GM23338 (cell line): Measurements from ENCODE around the gene PCDHGC4. TPM values are rescaled to one million over a fixed set of nuclear protein-coding genes. Genes with fewer than 3 reads are reported as not detected.

Experiments
- ATAC-seq: fragments of 200-7000 bp; cut with Tn5 transposase; 3 replicates; pipeline ENCODE4 v1.9.1; 2020
- DNase-seq: peaks from one replicate; pipeline ENCODE4 v3.0.0-alpha.2; 2015; ENCODE audit warnings: low spot score
- H2AFZ ChIP-seq: fragments of 200-600 bp; sonication (generic); 2 replicates; pipeline ENCODE4 v1.8.0; 2016; ENCODE audit warnings: antibody characterized with exemption, mild to moderate bottlenecking, moderate library complexity
- H3F3A ChIP-seq: fragments of 200-600 bp; sonication (generic); replicated peaks from 2 replicates; pipeline ENCODE4 v1.8.0; 2017; ENCODE audit warnings: antibody characterized with exemption, mixed run types, low read depth
- H3K27ac ChIP-seq: fragments of 200-600 bp; sonication (generic); 2 replicates; pipeline ENCODE4 v1.6.1; 2016; ENCODE audit warnings: low read depth
- H3K27me3 ChIP-seq: fragments of 200-600 bp; sonication (generic); 2 replicates; pipeline ENCODE4 v1.8.0; 2016; ENCODE audit warnings: mild to moderate bottlenecking, mixed run types, moderate library complexity; ENCODE audit not compliant: insufficient read depth
- H3K36me3 ChIP-seq: fragments of 200-600 bp; sonication (generic); 2 replicates; pipeline ENCODE4 v1.8.0; 2016; ENCODE audit warnings: mild to moderate bottlenecking; ENCODE audit not compliant: insufficient read depth
- H3K4me1 ChIP-seq: fragments of 200-600 bp; sonication (generic); 2 replicates; pipeline ENCODE4 v1.8.0; 2016; ENCODE audit warnings: mild to moderate bottlenecking, moderate library complexity; ENCODE audit not compliant: insufficient read depth
- H3K4me2 ChIP-seq: fragments of 200-600 bp; sonication (generic); 2 replicates; pipeline ENCODE4 v1.7.1; 2017; ENCODE audit warnings: mixed run types
- H3K4me3 ChIP-seq: fragments of 200-600 bp; sonication (generic); 2 replicates; pipeline ENCODE4 v1.6.1; 2016; ENCODE audit warnings: mixed run types
- H3K79me2 ChIP-seq: fragments of 200-600 bp; sonication (generic); replicated peaks from 2 replicates; pipeline ENCODE4 v1.8.0; 2017; ENCODE audit warnings: mild to moderate bottlenecking; ENCODE audit not compliant: insufficient read depth
- H3K9me2 ChIP-seq: fragments of 200-600 bp; sonication (generic); 2 replicates; pipeline ENCODE4 v1.8.0; 2017; ENCODE audit not compliant: insufficient read depth
- H4K20me1 ChIP-seq: fragments of 200-600 bp; sonication (generic); replicated peaks from 2 replicates; pipeline ENCODE4 v1.8.0; 2017; ENCODE audit warnings: mild to moderate bottlenecking; ENCODE audit not compliant: insufficient read depth
- H3K27ac Mint-ChIP-seq: 2 replicates; pipeline ENCODE4 v1.8.0; 2020; ENCODE audit warnings: inconsistent platforms, mild to moderate bottlenecking, moderate library complexity, mixed read lengths
- H3K27me3 Mint-ChIP-seq: 3 replicates; pipeline ENCODE4 v1.8.0; 2022; ENCODE audit warnings: low read depth, mild to moderate bottlenecking, moderate library complexity, mixed read lengths, inconsistent platforms; ENCODE audit not compliant: insufficient read depth, poor library complexity
- H3K36me3 Mint-ChIP-seq: 3 replicates; pipeline ENCODE4 v1.8.0; 2021; ENCODE audit warnings: low read depth, mild to moderate bottlenecking, inconsistent platforms, moderate library complexity, mixed read lengths
- H3K4me1 Mint-ChIP-seq: 3 replicates; pipeline ENCODE4 v1.8.0; 2020; ENCODE audit warnings: mild to moderate bottlenecking, inconsistent platforms, mixed read lengths
- H3K4me3 Mint-ChIP-seq: 3 replicates; pipeline ENCODE4 v1.8.0; 2021; ENCODE audit warnings: moderate library complexity, mild to moderate bottlenecking, inconsistent platforms, mixed read lengths
- H3K9me3 Mint-ChIP-seq: 3 replicates; pipeline ENCODE4 v1.8.0; 2020; ENCODE audit warnings: moderate library complexity, mild to moderate bottlenecking, inconsistent platforms, mixed read lengths
- CREB1 ChIP-seq: fragments of 250-450 bp; sonication (Bioruptor Pico); IDR thresholded peaks from 2 replicates; pipeline ENCODE4 v1.5.0; 2020; ENCODE audit warnings: low read depth, mild to moderate bottlenecking, moderate library complexity
- CTCF ChIP-seq, 2 experiments: fragments of 200-600 bp in 1 of 2; sonication (generic) in 1 of 2; conservative IDR thresholded peaks; 2 replicates each; pipeline versions ENCODE4 v1.5.1 to v1.6.1; 2016 to 2017; ENCODE audit warnings: antibody characterized with exemption in 2 of 2, low read depth in 2 of 2, mild to moderate bottlenecking in 2 of 2, moderate library complexity in 1 of 2
- ETS1 ChIP-seq: IDR thresholded peaks from 2 replicates; pipeline ENCODE4 v1.6.1; 2016; ENCODE audit warnings: antibody characterized with exemption
- EZH2 ChIP-seq: fragments of 200-600 bp; sonication (generic); IDR thresholded peaks from one replicate; pipeline ENCODE4 v1.8.0; 2017; ENCODE audit warnings: antibody characterized with exemption, mild to moderate bottlenecking, low read depth; ENCODE audit not compliant: unreplicated experiment
- EZH2phosphoT487 ChIP-seq: fragments of 200-600 bp; sonication (generic); IDR thresholded peaks from one replicate; pipeline ENCODE4 v1.8.1; 2018; ENCODE audit warnings: antibody characterized with exemption; ENCODE audit not compliant: unreplicated experiment
- JUNB ChIP-seq: IDR thresholded peaks from one replicate; pipeline ENCODE4 v1.6.1; 2016; ENCODE audit warnings: antibody characterized with exemption; ENCODE audit not compliant: unreplicated experiment
- NANOG ChIP-seq: IDR thresholded peaks from 2 replicates; pipeline ENCODE4 v1.6.1; 2016; ENCODE audit warnings: antibody characterized with exemption, borderline replicate concordance
- POLR2AphosphoS5 ChIP-seq: IDR thresholded peaks from 2 replicates; pipeline ENCODE4 v1.6.1; 2016; ENCODE audit warnings: antibody characterized with exemption, low read depth
- REST ChIP-seq: IDR thresholded peaks from one replicate; pipeline ENCODE4 v1.6.1; 2018; ENCODE audit warnings: antibody characterized with exemption; ENCODE audit not compliant: unreplicated experiment
- STAT1 ChIP-seq: IDR thresholded peaks from one replicate; pipeline ENCODE4 v1.6.1; 2016; ENCODE audit warnings: antibody characterized with exemption; ENCODE audit not compliant: unreplicated experiment
- ZNF114 ChIP-seq: fragments of 250-450 bp; sonication (Bioruptor Pico); IDR thresholded peaks from 2 replicates; pipeline ENCODE4 v1.5.0; 2020; ENCODE audit warnings: mild to moderate bottlenecking, moderate library complexity
- ZNF331 ChIP-seq: fragments of 250-450 bp; sonication (Bioruptor Pico); IDR thresholded peaks from 2 replicates; pipeline ENCODE4 v1.5.0; 2020; ENCODE audit warnings: low read depth, mild to moderate bottlenecking, moderate library complexity
- ZNF462 ChIP-seq: fragments of 250-450 bp; sonication (Bioruptor Pico); IDR thresholded peaks from 2 replicates; pipeline ENCODE4 v1.5.0; 2020; ENCODE audit warnings: mild to moderate bottlenecking, moderate library complexity
- polyA plus RNA-seq: library from polyadenylated mRNA; unstranded; fragments of >200 nt; fragmentation: Nextera tagmentation; extraction: Ambion mirVana; gene quantifications from 2 replicates; pipeline ENCODE4 v1.2.1, GENCODE V29; 2016
- total RNA-seq: library from RNA; depleted of rRNA; stranded (reverse); fragments of >200 nt; shearing (Covaris generic); gene quantifications from 2 replicates; pipeline ENCODE4 v1.2.3, GENCODE V29; 2014

Gene PCDHGC4
- total and polyA plus RNA-seq, 2 experiments from 2014 or later, result 0.31 to 3.0 TPM

GRCh38 chr5:141508798-141509611 is 24.2 kb downstream of the PCDHGC4 start:
- H3K4me2 ChIP-seq, result peak overlapping the region; percentile 88
- H3K27me3 Mint-ChIP-seq, result peaks cover 25% of the 10 kb centered on the region
- TF ChIP-seq STAT1 (no peak), ZNF331 (CRISPR knock-in tag) (no peak), JUNB (no peak), CREB1 (CRISPR knock-in tag) (no peak), EZH2 (no peak), EZH2phosphoT487 (no peak), CTCF (conservative IDR thresholded peaks at IDR 0.05; ENCODE audit: low read depth in 2 of 2) (no peak), NANOG (no peak), ZNF462 (no peak), POLR2AphosphoS5 (no peak), ZNF114 (CRISPR knock-in tag) (no peak), ETS1 (no peak), REST (no peak)
- 0 out of 2 replicates have a peak, but pooled peaks cover 4% of the 10 kb centered on the region for H3K27me3 ChIP-seq
- H3K36me3 Mint-ChIP-seq, result peaks cover 21% of the 10 kb centered on the region
- peak overlapping the region; percentile 71 for H3K4me3 Mint-ChIP-seq
- 0 out of 2 replicates have a peak, but pooled peaks cover 4% of the 10 kb centered on the region for H3F3A ChIP-seq
- H3K27ac Mint-ChIP-seq, result peak overlapping the region; percentile 89
- H3K9me2 ChIP-seq, result no peaks in the 10 kb centered on the region
- no peaks in the 10 kb centered on the region for H3K9me3 Mint-ChIP-seq
- peak; percentile 16 for ATAC-seq
- peak overlapping the region; percentile 60 for H3K4me3 ChIP-seq
- peaks cover 33% of the 10 kb centered on the region for H3K4me1 Mint-ChIP-seq
- no peaks in the 10 kb centered on the region for H3K79me2 ChIP-seq
- H3K4me1 ChIP-seq, result peaks cover 19% of the 10 kb centered on the region
- H4K20me1 ChIP-seq, result no peaks in the 10 kb centered on the region
- no peaks in the 10 kb centered on the region for H3K36me3 ChIP-seq
- DNase-seq, result peak; percentile 80
- peak overlapping the region; percentile 59 for H3K27ac ChIP-seq
- peak overlapping the region; percentile 76; the same call in 1 of the 2 replicates for H2AFZ ChIP-seq
